HTERT RPE-1 (cell line): Measurements from ENCODE around the gene FUCA1.
"Not testable (repeated sequence)": the region's sequence is repeated elsewhere in the genome, so short reads cannot be mapped to it uniquely, and the experiment has no call there.

Experiments
- in situ Hi-C: fragments of 300-500 bp; cut with MboI; formaldehyde crosslinking; loops from 4 replicates; pipeline ENCODE4 v1.14.3; 2020; ENCODE audit warnings: low sequenced_read_pairs

Gene FUCA1

GRCh38 chr1:23803674-23804073 is 64.4 kb downstream of the FUCA1 start:
- in situ Hi-C loops = no loop called here

DNA sequence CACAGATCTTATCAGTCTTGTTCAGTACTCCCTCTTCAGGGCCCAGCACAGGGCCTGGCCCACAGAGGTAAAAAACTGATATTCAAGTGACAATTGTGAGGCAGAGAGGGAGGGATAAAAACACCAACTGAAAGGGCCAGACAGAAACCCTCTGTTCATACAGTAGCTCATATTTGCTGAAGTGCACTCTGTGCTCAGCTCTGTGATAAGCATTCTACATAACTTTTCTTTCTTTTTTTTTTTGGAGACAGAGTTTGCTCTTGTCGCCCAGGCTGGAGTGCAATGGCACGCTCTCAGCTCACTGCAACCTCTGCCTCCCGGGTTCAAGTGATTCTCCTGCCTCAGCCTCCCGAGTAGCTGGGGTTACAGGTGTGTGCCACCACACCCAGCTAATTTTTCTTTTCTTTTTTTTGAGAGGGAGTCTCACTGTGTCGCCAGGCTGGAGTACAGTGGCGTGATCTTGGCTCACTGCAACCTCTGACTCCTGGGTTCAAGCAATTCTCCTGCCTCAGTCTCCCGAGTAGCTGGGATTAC is 65.2 kb downstream of the FUCA1 start:
- in situ Hi-C loops = not testable (repeated sequence)

- in situ Hi-C loops = no loop called here
Observed at GRCh38 chr1:23801876-23802275, 66.2 kb downstream of the FUCA1 start.

DNA sequence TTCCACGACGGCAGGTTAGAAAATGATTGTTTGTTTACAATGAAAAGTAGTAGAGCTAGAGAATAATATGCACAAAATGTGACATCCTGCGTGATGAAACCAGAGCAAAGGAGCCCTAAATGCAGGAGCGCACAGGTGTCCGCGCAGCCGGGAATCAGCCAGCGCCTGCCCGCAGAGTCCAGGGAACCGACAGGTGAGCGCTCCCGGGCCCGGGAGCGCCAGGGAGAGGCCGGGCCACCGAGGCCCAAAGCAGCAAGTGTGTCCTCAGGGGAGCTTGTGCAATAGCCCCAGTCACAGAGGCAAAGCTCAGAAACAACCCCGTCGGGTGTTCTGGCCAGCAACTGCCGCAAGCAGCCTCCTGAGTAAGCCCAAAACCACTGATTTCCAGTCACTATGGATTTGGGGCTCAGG is 66.7 kb downstream of the FUCA1 start:
- in situ Hi-C loops = no loop called here

GRCh38 chr1:23800400-23801337 is 67.4 kb downstream of the FUCA1 start, which contains the start of gene GALE:
GALE (minus strand) TSS chr1:23800754; CDS start chr1:23799007, 1,747 bp downstream.
- in situ Hi-C loops = no loop called here

GRCh38 chr1:23799570-23800399 is 68.3 kb downstream of the FUCA1 start:
- in situ Hi-C loops = no loop called here

- in situ Hi-C loops = no loop called here
Observed at GRCh38 chr1:23799255-23799569, 68.9 kb downstream of the FUCA1 start.

DNA sequence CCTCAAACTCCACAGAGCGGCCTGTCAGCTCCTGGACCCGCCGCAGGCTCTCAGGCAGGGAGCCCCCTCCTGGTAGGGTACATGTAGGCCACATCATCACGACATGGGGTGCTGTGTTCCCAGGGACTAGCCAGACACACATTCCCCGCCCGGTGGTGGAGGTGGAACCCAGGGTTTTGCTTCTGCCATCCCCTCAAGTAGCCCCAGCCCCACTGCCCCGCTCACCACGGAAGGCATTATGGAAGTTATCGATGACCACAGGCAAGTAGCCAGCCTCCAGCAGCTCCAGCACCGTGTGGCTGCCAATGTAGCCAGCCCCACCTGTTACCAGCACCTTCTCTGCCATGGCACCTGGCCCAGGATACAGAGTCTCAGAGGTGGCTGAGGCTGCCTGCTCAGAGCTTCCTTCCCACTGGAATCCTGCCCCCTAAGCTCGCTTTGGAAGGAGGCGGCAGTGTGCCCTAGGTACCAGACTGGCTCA is 69.4 kb downstream of the FUCA1 start:
- in situ Hi-C loops = no loop called here

- in situ Hi-C loops = no loop called here
Observed at GRCh38 chr1:23797478-23798448, 70.3 kb downstream of the FUCA1 start.

GRCh38 chr1:23796466-23797271 is 71.4 kb downstream of the FUCA1 start:
- in situ Hi-C loops = no loop called here

DNA sequence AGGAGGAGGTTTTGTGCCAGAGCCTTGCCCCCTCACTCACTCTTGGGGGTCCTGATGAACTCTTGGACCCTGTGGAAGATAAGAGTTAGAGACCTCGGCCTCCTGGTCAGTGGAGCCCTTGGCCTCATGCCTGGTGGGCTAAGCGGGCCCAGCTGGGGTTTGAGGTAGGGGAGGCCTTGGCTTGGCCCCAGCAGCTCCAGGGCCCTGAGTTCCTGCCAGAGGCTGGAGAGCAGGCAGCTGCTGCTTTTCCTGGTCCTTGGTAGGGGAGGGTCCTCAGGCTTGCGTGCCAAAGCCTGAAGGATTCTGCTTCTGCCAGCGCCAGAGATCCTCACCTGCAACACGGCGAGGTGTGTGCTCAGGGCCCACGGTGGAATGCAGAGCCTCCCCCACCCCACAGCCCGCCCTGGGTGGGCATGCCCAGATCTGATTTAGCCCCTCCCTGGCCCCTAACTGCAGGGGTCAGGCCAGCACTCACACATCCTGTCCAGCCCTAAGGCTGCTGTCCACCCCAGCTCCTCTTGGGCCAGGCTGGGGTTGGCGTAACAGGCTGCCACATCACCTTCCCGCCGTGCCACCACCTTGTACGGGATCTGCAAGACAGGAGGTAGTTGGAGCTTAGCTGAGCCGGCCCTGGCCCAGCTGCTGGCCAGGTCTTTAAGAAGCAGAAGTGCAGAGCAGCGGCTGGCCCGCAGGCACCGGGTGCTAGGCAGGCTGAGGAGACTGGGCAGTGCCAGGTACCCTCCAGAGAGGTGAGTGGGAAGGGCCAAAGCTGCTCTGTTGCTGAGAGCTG is 72.2 kb downstream of the FUCA1 start:
- in situ Hi-C loops = no loop called here
